Measurements from ENCODE around the gene PCNX2.

Gene PCNX2, protein sequence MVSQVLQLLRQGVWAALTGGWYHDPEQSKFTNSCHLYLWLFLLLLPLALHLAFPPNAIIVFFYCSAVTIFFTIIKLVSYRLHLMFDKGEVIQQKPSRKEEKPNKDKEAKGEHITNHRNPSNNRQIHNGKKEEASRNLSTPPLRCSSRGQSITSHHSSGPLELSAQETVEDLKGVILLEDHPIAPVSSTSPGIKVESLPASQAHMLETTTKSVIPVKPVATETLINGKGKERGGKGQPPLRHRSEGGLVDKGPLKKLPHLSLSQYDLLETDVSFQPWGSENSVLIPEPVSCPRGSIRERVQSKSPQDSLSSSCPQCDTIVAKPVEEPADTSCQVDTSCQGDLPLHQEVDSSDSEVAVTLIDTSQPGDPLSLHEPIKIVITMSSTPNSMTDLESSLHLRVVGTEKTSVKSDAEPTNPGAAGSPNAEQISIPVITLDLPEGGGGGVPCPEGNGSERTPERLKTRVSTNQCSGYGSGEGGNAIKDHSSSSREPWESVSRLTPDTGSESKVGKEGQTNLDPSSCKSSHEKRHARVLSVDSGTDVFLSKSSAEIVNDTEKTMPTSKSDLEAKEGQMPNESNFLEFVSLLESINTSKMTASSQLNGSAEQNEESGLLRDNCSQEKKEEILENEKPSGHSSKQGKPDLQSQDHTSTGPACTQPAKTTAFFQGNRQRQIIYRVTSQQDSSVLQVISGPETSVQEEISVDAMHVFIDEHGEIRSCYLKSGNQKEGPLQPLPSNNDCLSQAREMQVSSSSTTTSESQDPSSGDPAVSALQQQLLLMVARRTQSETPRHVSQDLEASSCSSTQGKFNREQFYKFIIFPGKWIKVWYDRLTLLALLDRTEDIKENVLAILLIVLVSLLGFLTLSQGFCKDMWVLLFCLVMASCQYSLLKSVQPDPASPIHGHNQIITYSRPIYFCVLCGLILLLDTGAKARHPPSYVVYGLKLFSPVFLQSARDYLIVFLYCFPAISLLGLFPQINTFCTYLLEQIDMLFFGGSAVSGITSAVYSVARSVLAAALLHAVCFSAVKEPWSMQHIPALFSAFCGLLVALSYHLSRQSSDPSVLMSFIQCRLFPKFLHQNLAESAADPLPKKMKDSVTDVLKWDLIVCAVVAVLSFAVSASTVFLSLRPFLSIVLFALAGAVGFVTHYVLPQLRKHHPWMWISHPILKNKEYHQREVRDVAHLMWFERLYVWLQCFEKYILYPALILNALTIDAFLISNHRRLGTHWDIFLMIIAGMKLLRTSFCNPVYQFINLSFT (N-terminal part only)

DNA sequence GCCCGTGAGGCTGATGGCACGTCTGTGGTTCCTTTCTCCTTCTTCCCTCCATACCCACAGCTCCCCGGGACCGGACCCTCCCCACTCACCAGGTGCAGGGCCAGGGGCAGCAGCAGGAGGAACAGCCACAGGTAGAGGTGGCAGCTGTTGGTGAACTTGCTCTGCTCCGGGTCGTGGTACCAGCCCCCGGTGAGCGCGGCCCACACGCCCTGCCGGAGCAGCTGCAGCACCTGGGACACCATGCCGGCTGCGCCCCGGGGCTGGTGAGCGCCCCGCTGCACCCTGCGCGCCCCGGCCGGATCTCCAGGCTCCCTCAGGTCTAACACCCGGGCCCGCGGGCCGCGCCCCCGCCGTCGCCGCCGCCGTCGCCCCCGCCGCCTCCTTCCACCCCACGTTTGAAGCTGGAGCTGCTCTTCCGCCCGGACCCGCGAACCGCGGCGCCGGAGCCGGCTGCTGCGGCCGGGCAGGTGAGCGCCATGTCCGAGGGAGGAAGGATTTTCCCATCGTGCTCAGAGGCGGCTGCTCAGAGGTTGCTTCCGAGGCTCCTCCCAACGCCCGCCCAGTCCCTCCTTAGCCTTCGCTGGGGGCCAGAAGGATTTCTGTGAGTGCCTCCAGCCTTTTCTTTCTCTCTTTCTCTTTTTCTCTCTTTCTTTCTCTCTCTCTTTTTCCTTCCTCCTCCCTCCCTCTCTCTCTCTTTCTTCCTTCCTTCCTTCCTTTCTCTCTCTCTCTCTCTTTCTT is at the start of gene PCNX2:
TSS of gene PCNX2 (minus strand) at position 489 of the 738 bp plus-strand sequence. CDS start at position 242, 247 bp downstream.
- TF ChIP-seq, protein P1, sequence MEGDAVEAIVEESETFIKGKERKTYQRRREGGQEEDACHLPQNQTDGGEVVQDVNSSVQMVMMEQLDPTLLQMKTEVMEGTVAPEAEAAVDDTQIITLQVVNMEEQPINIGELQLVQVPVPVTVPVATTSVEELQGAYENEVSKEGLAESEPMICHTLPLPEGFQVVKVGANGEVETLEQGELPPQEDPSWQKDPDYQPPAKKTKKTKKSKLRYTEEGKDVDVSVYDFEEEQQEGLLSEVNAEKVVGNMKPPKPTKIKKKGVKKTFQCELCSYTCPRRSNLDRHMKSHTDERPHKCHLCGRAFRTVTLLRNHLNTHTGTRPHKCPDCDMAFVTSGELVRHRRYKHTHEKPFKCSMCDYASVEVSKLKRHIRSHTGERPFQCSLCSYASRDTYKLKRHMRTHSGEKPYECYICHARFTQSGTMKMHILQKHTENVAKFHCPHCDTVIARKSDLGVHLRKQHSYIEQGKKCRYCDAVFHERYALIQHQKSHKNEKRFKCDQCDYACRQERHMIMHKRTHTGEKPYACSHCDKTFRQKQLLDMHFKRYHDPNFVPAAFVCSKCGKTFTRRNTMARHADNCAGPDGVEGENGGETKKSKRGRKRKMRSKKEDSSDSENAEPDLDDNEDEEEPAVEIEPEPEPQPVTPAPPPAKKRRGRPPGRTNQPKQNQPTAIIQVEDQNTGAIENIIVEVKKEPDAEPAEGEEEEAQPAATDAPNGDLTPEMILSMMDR (conservative IDR thresholded peaks at IDR 0.05; ENCODE audit: low read depth, low read length), result no peak
- peak; percentile 65 for DNase-seq (ENCODE audit: low read depth)
- H3K4me3 ChIP-seq (ENCODE audit: low read depth, low read length), result peak within 1 kb of the TSS; percentile 80

DNA sequence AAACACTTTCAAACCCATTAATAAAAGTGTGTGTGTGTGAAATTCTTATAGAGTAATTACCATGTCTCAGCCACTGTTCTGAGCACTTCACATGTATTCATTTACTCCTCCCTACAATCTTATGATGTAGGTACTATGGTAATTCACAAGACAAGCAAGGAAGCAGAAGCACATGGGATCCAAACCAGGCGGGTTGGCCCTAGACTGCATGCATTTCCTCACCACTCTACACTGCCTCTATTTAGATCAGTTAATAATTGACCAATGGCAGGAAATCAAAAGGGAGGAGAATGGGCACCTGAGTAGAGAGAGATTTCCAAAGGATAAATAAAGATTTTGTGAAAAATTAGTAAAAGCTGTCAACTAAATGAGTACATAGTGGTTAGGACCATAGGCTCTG is 47.7 kb upstream of the PCNX2 start:
- no peak overlapping the region for H3K4me3 ChIP-seq (ENCODE audit: low read depth, low read length)
- TF ChIP-seq, protein P1 (conservative IDR thresholded peaks at IDR 0.05; ENCODE audit: low read depth, low read length), result no peak
- no peak for DNase-seq (ENCODE audit: low read depth)

- H3K4me3 ChIP-seq (ENCODE audit: low read depth, low read length), result no peak overlapping the region
- TF ChIP-seq, protein P1 (conservative IDR thresholded peaks at IDR 0.05; ENCODE audit: low read depth, low read length), result no peak
- no peak for DNase-seq (ENCODE audit: low read depth)
Measured at GRCh38 chr1:233342086-233342485, 46.6 kb upstream of the PCNX2 start.

DNA sequence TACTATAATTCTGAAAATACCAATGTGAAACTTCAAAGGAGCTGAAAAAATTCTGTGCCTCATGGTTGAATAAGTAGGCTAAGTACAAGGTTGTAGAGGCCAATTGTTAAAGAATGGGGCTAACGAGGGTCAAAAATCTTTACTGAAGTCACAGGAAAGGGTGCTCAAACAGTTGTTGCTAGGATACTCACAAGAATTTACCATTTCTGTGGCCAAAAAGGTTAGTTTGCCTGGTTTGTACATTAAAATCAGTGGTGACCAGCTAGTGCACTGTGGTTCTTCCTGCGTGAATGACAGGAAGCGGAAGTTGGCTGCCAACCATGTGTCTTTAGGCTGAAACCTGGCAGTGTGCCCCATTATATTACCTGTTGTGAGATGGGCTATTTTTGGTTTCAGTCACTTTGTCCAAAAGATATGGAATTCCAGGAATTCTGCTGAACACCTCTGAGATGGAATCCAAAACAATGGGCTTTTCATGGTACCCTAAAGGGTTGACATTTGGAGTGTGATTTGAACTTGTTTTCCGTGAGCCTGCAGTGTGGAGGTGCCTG is 45.5 kb upstream of the PCNX2 start:
- no peak overlapping the region for H3K4me3 ChIP-seq (ENCODE audit: low read depth, low read length)
- TF ChIP-seq, protein P1 (conservative IDR thresholded peaks at IDR 0.05; ENCODE audit: low read depth, low read length), result no peak
- DNase-seq (ENCODE audit: low read depth), result no peak

GRCh38 chr1:233340031-233340555 is 44.6 kb upstream of the PCNX2 start:
- TF ChIP-seq, protein P1 (conservative IDR thresholded peaks at IDR 0.05; ENCODE audit: low read depth, low read length), result no peak
- DNase-seq (ENCODE audit: low read depth), result no peak
- no peak overlapping the region for H3K4me3 ChIP-seq (ENCODE audit: low read depth, low read length)

Measured in choroid plexus epithelial cell (primary cell).